Measurements from ENCODE around the gene ISOC1. TPM values are rescaled to one million over a fixed set of nuclear protein-coding genes. Genes with fewer than 3 reads are reported as not detected.

The ISOC1 gene
- total and polyA plus RNA-seq, 2 experiments from 2014 or later = 33.7 to 34.2 TPM

- H3K27ac ChIP-seq (ENCODE audit: low read depth) = no peak overlapping the region
- TF ChIP-seq CTCF (conservative IDR thresholded peaks at IDR 0.05; ENCODE audit: low read depth in 2 of 2) = no peak
- TF ChIP-seq POLR2AphosphoS5 (IDR thresholded peaks at IDR 0.05; ENCODE audit: low read depth) = no peak
- no peak for TF ChIP-seq ZNF114 (CRISPR knock-in tag; IDR thresholded peaks at IDR 0.05)
- TF ChIP-seq ETS1 (IDR thresholded peaks at IDR 0.05) = no peak
- H3K4me2 ChIP-seq = no peak overlapping the region
- H3K79me2 ChIP-seq (replicated peaks; ENCODE audit: insufficient read depth) = no peaks in the 10 kb centered on the region
- no peaks in the 10 kb centered on the region for H3K4me1 ChIP-seq (ENCODE audit: insufficient read depth)
- no peaks in the 10 kb centered on the region for H3K36me3 ChIP-seq (ENCODE audit: insufficient read depth)
- DNase-seq (ENCODE audit: low spot score) = no peak
- Mint-ChIP-seq H3K4me1 (no peaks in the 10 kb centered on the region), H3K4me3 (no peak overlapping the region), H3K9me3 (no peaks in the 10 kb centered on the region), H3K36me3 (ENCODE audit: low read depth) (no peaks in the 10 kb centered on the region), H3K27ac (no peak overlapping the region), H3K27me3 (ENCODE audit: insufficient read depth, low read depth, poor library complexity) (no peaks in the 10 kb centered on the region)
- no peaks in the 10 kb centered on the region for H3K9me2 ChIP-seq (ENCODE audit: insufficient read depth)
- H3K27me3 ChIP-seq (ENCODE audit: insufficient read depth) = no peaks in the 10 kb centered on the region
- no peak for ATAC-seq
- no peaks in the 10 kb centered on the region for H3F3A ChIP-seq (replicated peaks; ENCODE audit: low read depth)
- no peaks in the 10 kb centered on the region for H4K20me1 ChIP-seq (replicated peaks; ENCODE audit: insufficient read depth)
- no peak overlapping the region for H3K4me3 ChIP-seq
- no peak overlapping the region for H2AFZ ChIP-seq
These were observed 28.8 kb upstream of the ISOC1 start for GRCh38 chr5:129065721-129066120.

- Histone ChIP-seq H2AFZ (no peak overlapping the region), H3K4me2 (no peak overlapping the region), H3K4me3 (no peak overlapping the region), H3K79me2 (replicated peaks; ENCODE audit: insufficient read depth) (no peaks in the 10 kb centered on the region), H3F3A (replicated peaks; ENCODE audit: low read depth) (no peaks in the 10 kb centered on the region), H3K4me1 (ENCODE audit: insufficient read depth) (no peaks in the 10 kb centered on the region), H3K9me2 (ENCODE audit: insufficient read depth) (no peaks in the 10 kb centered on the region), H4K20me1 (replicated peaks; ENCODE audit: insufficient read depth) (no peaks in the 10 kb centered on the region), H3K36me3 (ENCODE audit: insufficient read depth) (no peaks in the 10 kb centered on the region), H3K27me3 (ENCODE audit: insufficient read depth) (no peaks in the 10 kb centered on the region), H3K27ac (ENCODE audit: low read depth) (no peak overlapping the region)
- H3K9me3 Mint-ChIP-seq = no peaks in the 10 kb centered on the region
- DNase-seq (ENCODE audit: low spot score) (no peak), ATAC-seq (no peak)
- TF ChIP-seq ETS1 (IDR thresholded peaks at IDR 0.05) = no peak
- TF ChIP-seq NANOG (IDR thresholded peaks at IDR 0.05; ENCODE audit: borderline replicate concordance) = no peak
- H3K27me3 Mint-ChIP-seq (ENCODE audit: insufficient read depth, low read depth, poor library complexity) = no peaks in the 10 kb centered on the region
- H3K4me3 Mint-ChIP-seq = no peak overlapping the region
- H3K27ac Mint-ChIP-seq = no peak overlapping the region
- no peaks in the 10 kb centered on the region for H3K4me1 Mint-ChIP-seq
- no peaks in the 10 kb centered on the region for H3K36me3 Mint-ChIP-seq (ENCODE audit: low read depth)
These were observed 26.8 kb upstream of the ISOC1 start for GRCh38 chr5:129067745-129068144.

- Mint-ChIP-seq H3K4me1 (no peaks in the 10 kb centered on the region), H3K4me3 (no peak overlapping the region), H3K27me3 (ENCODE audit: insufficient read depth, low read depth, poor library complexity) (peaks cover 2% of the 10 kb centered on the region), H3K36me3 (ENCODE audit: low read depth) (no peaks in the 10 kb centered on the region), H3K9me3 (no peaks in the 10 kb centered on the region), H3K27ac (no peak overlapping the region)
- Histone ChIP-seq H3K4me1 (ENCODE audit: insufficient read depth) (no peaks in the 10 kb centered on the region), H3K27ac (ENCODE audit: low read depth) (no peak overlapping the region), H3K79me2 (replicated peaks; ENCODE audit: insufficient read depth) (no peaks in the 10 kb centered on the region), H4K20me1 (replicated peaks; ENCODE audit: insufficient read depth) (no peaks in the 10 kb centered on the region), H3K27me3 (ENCODE audit: insufficient read depth) (no peaks in the 10 kb centered on the region), H3K4me2 (no peak overlapping the region), H2AFZ (no peak overlapping the region), H3F3A (replicated peaks; ENCODE audit: low read depth) (no peaks in the 10 kb centered on the region), H3K4me3 (no peak overlapping the region), H3K9me2 (ENCODE audit: insufficient read depth) (no peaks in the 10 kb centered on the region), H3K36me3 (ENCODE audit: insufficient read depth) (no peaks in the 10 kb centered on the region)
- ATAC-seq (no peak), DNase-seq (ENCODE audit: low spot score) (no peak)
- TF ChIP-seq POLR2AphosphoS5 (IDR thresholded peaks at IDR 0.05; ENCODE audit: low read depth) (no peak), EZH2 (IDR thresholded peaks at IDR 0.05; ENCODE audit: low read depth, unreplicated experiment) (no peak), JUNB (IDR thresholded peaks at IDR 0.05; ENCODE audit: unreplicated experiment) (no peak), ETS1 (IDR thresholded peaks at IDR 0.05) (no peak), CREB1 (CRISPR knock-in tag; IDR thresholded peaks at IDR 0.05; ENCODE audit: low read depth) (no peak), STAT1 (IDR thresholded peaks at IDR 0.05; ENCODE audit: unreplicated experiment) (no peak), ZNF331 (CRISPR knock-in tag; IDR thresholded peaks at IDR 0.05; ENCODE audit: low read depth) (no peak), CTCF (conservative IDR thresholded peaks at IDR 0.05; ENCODE audit: low read depth in 2 of 2) (no peak)
These were observed 25.3 kb upstream of the ISOC1 start for GRCh38 chr5:129069292-129069691.

Data from GM23338 (cell line).